Skeletal muscle tissue (tissue), 4 donors: ENCODE measurements around the gene THSD7A. TPM values are rescaled to one million over a fixed set of nuclear protein-coding genes. Genes with fewer than 3 reads are reported as not detected.

Experiments used
- H3K27ac ChIP-seq: one replicate; pipeline ENCODE4 v1.7.0; 2013; ENCODE audit warnings: mild to moderate bottlenecking, low read depth, low read length, inconsistent platforms
- H3K27me3 ChIP-seq, 3 donors: one replicate each; pipeline ENCODE4 v1.7.0; 2013; ENCODE audit warnings: low read length in 3 of 3; ENCODE audit not compliant: control insufficient read depth in 3 of 3, insufficient read depth in 3 of 3
- H3K36me3 ChIP-seq, 3 donors: one replicate each; pipeline ENCODE4 v1.7.0; 2013; ENCODE audit warnings: low read length in 3 of 3; ENCODE audit not compliant: control insufficient read depth in 3 of 3, insufficient read depth in 3 of 3
- H3K4me1 ChIP-seq, 3 donors: one replicate each; pipeline ENCODE4 v1.7.0; 2013; ENCODE audit warnings: low read length in 3 of 3, mild to moderate bottlenecking in 3 of 3; ENCODE audit not compliant: control insufficient read depth in 3 of 3, insufficient read depth in 3 of 3
- H3K4me3 ChIP-seq, 3 donors: one replicate each; pipeline ENCODE4 v1.7.0; 2013; ENCODE audit warnings: low read length in 3 of 3
- H3K9ac ChIP-seq, 3 donors: one replicate each; pipeline ENCODE4 v1.7.0; 2013; ENCODE audit warnings: low read length in 3 of 3, mild to moderate bottlenecking in 3 of 3, moderate library complexity in 2 of 3, low read depth in 1 of 3
- H3K9me3 ChIP-seq, 3 donors: one replicate each; pipeline ENCODE4 v1.7.0; 2013; ENCODE audit warnings: low read length in 3 of 3; ENCODE audit not compliant: control insufficient read depth in 3 of 3
- total RNA-seq: library from RNA; depleted of rRNA; stranded (reverse); fragments of >200 nt; gene quantifications from one replicate; pipeline ENCODE4 v1.2.3, GENCODE V29; 2014
- donor health status: Osteomylitis.

Gene THSD7A
- total RNA-seq, 1 donor from 2014 or later: 4.7 TPM

GRCh38 chr7:11403781-11404180 is 428.2 kb downstream of the THSD7A start:
- no peaks in the 10 kb centered on the region for H3K4me1 ChIP-seq
- H3K4me3 ChIP-seq: no peak overlapping the region
- no peaks in the 10 kb centered on the region for H3K36me3 ChIP-seq
- H3K27ac ChIP-seq: no peak overlapping the region
- H3K9me3 ChIP-seq: no peaks in the 10 kb centered on the region
- no peak overlapping the region for H3K9ac ChIP-seq
- H3K27me3 ChIP-seq: no peaks in the 10 kb centered on the region

- no peaks in the 10 kb centered on the region for H3K4me1 ChIP-seq
- H3K27ac ChIP-seq: no peak overlapping the region
- no peaks in the 10 kb centered on the region for H3K27me3 ChIP-seq
- H3K9me3 ChIP-seq: peaks cover 0 to 2% (median 0%) of the 10 kb centered on the region in 3 donors
- H3K9ac ChIP-seq: no peak overlapping the region
- H3K36me3 ChIP-seq: no peaks in the 10 kb centered on the region
- no peak overlapping the region for H3K4me3 ChIP-seq
Measured at GRCh38 chr7:11394438-11394837, 437.6 kb downstream of the THSD7A start.

- no peaks in the 10 kb centered on the region for H3K4me1 ChIP-seq
- no peaks in the 10 kb centered on the region for H3K27me3 ChIP-seq
- H3K9ac ChIP-seq: no peak overlapping the region
- no peak overlapping the region for H3K4me3 ChIP-seq
- H3K9me3 ChIP-seq: no peaks in the 10 kb centered on the region
- no peak overlapping the region for H3K27ac ChIP-seq
- no peaks in the 10 kb centered on the region for H3K36me3 ChIP-seq
Measured at GRCh38 chr7:11379641-11380040, 452.4 kb downstream of the THSD7A start.

- Histone ChIP-seq H3K4me1 (no peaks in the 10 kb centered on the region), H3K9ac (no peak overlapping the region), H3K9me3 (no peaks in the 10 kb centered on the region), H3K27ac (no peak overlapping the region), H3K36me3 (no peaks in the 10 kb centered on the region), H3K4me3 (no peak overlapping the region), H3K27me3 (no peaks in the 10 kb centered on the region)
Measured at GRCh38 chr7:11376529-11376928, 455.5 kb downstream of the THSD7A start.

- H3K27ac ChIP-seq: no peak overlapping the region
- no peaks in the 10 kb centered on the region for H3K9me3 ChIP-seq
- no peak overlapping the region for H3K9ac ChIP-seq
- no peak overlapping the region for H3K4me3 ChIP-seq
- no peaks in the 10 kb centered on the region for H3K27me3 ChIP-seq
- H3K4me1 ChIP-seq: no peaks in the 10 kb centered on the region
- no peaks in the 10 kb centered on the region for H3K36me3 ChIP-seq
Measured at GRCh38 chr7:11374629-11375028, 457.4 kb downstream of the THSD7A start.

- no peaks in the 10 kb centered on the region for H3K27me3 ChIP-seq
- H3K9ac ChIP-seq: no peak overlapping the region
- no peaks in the 10 kb centered on the region for H3K9me3 ChIP-seq
- H3K4me1 ChIP-seq: no peaks in the 10 kb centered on the region
- no peaks in the 10 kb centered on the region for H3K36me3 ChIP-seq
- no peak overlapping the region for H3K4me3 ChIP-seq
- no peak overlapping the region for H3K27ac ChIP-seq
Measured at GRCh38 chr7:11373546-11374142, 458.4 kb downstream of the THSD7A start.

- H3K9me3 ChIP-seq: no peaks in the 10 kb centered on the region
- no peak overlapping the region for H3K27ac ChIP-seq
- H3K4me3 ChIP-seq: no peak overlapping the region
- H3K4me1 ChIP-seq: no peaks in the 10 kb centered on the region
- no peaks in the 10 kb centered on the region for H3K36me3 ChIP-seq
- H3K27me3 ChIP-seq: no peaks in the 10 kb centered on the region
- no peak overlapping the region for H3K9ac ChIP-seq
Measured at GRCh38 chr7:11369696-11370095, 462.3 kb downstream of the THSD7A start.

GRCh38 chr7:11366118-11366517 is 465.9 kb downstream of the THSD7A start:
- no peaks in the 10 kb centered on the region for H3K36me3 ChIP-seq
- no peak overlapping the region for H3K27ac ChIP-seq
- no peaks in the 10 kb centered on the region for H3K4me1 ChIP-seq
- no peak overlapping the region for H3K4me3 ChIP-seq
- H3K9me3 ChIP-seq: no peaks in the 10 kb centered on the region
- H3K9ac ChIP-seq: no peak overlapping the region
- no peaks in the 10 kb centered on the region for H3K27me3 ChIP-seq

GRCh38 chr7:11358637-11359036 is 473.4 kb downstream of the THSD7A start:
- Histone ChIP-seq H3K4me3 (no peak overlapping the region), H3K9me3 (no peaks in the 10 kb centered on the region), H3K4me1 (no peaks in the 10 kb centered on the region), H3K27me3 (no peaks in the 10 kb centered on the region), H3K36me3 (no peaks in the 10 kb centered on the region), H3K27ac (no peak overlapping the region), H3K9ac (no peak overlapping the region)

GRCh38 chr7:11355399-11356005 is 476.5 kb downstream of the THSD7A start:
- Histone ChIP-seq H3K9me3 (no peaks in the 10 kb centered on the region), H3K4me3 (no peak overlapping the region), H3K36me3 (no peaks in the 10 kb centered on the region), H3K9ac (no peak overlapping the region), H3K27ac (no peak overlapping the region), H3K27me3 (peaks cover 0 to 3% (median 0%) of the 10 kb centered on the region in 3 donors), H3K4me1 (no peaks in the 10 kb centered on the region)
